Erythroblast (primary cell): ENCODE measurements around the gene ARAP3.

Source experiments
- DNase-seq, 2 experiments: peaks; one replicate each; lab custom pipeline; 2025; lab: John Stamatoyannopoulos, UW
- GATA1 ChIP-seq: IDR thresholded peaks from 2 replicates; pipeline ENCODE4 v1.6.1; 2011; ENCODE audit warnings: low read depth, mild to moderate bottlenecking, control low read depth, low read length, moderate library complexity
- POLR2A ChIP-seq: IDR thresholded peaks from 2 replicates; pipeline ENCODE4 v1.6.1; 2011; ENCODE audit warnings: mild to moderate bottlenecking, low read length

The ARAP3 gene

DNA sequence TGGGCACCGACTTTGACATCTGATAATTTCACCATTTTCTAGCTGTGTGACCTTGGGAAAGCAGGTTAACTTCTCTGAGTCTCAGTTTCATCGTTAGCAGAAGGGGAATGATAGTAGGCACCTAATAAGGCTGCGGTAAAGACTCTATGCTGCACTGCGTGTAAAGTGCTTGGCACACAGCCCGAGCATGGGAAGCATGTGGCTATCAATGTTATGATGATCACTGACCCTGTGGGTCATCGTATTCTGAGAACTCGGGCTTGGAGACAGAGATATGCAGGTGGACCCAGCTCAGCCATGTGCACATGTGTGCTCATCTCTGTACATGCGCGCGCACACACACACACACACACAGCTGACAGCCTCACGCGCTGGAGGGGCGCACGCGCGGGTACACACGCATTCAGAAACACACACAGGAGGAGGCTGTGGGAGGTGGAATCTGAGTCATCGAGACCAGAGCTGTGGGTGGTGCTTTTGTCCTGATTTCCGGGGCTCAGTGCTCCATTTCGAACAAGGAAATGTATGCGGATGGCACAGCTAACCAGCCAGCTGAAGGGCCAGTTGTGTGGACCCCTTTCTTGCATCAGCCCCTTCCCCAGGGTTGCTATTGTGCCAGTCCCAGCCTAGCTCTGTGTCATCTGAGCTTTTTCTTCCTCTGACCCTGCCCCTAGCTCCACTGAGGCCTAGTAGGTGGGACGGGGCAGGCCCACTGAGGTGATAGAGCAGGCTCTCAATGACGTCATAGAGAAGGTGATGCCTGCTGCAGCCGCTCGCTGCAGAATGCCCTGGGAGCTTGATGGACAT lies 11.1 kb upstream of the ARAP3 start:
- no peak for TF ChIP-seq POLR2A
- no peak for TF ChIP-seq GATA1
- DNase-seq, result no peak

DNA sequence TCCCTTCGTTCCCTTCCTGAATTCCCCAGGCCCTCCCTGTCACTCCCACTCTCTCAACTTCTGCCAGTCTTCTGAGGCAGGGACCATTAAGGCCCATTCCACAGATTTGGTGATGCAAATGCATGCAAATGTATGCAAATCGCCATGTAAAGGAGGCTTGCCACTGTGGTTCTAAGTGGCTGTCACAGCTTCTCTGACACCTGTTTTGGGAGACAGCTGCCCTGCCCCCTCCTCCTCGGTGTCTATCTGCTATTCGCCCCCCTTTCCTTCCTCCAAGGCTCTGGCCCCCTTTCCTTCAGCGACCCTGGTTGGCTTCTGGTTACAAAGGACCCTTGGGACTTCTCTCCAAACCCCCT lies 10.5 kb upstream of the ARAP3 start:
- TF ChIP-seq GATA1, result no peak
- TF ChIP-seq POLR2A, result no peak

DNA sequence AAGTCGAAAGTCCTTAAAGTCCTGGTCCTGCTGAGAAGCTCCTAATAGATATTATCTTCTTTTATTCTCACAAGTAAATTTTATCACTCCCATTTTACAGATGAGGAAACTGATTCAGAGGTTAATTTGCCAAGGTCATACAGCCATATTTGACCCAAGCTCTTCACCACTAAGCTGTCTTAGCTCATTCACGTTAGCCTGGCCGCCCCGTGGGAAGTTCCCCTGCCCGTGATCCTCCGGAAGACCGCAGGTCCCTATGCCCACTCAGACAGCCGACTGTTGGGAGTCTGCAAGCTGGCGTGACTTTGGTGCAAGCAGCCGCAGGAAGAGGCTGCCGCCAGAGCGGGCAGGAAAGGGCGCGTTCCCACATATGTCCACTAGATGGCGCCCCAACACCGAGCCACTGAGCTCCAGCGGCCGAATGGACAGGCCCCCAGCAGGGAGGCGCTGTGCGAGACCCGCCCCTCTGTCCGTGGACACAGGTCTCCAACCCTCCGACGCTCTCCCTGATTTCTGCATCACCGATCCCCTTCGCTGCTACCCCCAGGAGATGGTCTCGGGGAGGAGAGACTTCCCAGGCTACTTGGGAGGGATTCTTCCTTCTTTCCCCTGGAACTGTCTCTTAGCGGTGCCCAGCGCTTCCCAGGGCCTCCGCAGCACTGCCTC lies 10.0 kb upstream of the ARAP3 start:
- DNase-seq, result peak; percentile 80 to 89
- TF ChIP-seq POLR2A (no peak), GATA1 (no peak)

More for the DNA sequence above, 10.5 kb upstream of the ARAP3 start:
- DNase-seq, result no peak

DNA sequence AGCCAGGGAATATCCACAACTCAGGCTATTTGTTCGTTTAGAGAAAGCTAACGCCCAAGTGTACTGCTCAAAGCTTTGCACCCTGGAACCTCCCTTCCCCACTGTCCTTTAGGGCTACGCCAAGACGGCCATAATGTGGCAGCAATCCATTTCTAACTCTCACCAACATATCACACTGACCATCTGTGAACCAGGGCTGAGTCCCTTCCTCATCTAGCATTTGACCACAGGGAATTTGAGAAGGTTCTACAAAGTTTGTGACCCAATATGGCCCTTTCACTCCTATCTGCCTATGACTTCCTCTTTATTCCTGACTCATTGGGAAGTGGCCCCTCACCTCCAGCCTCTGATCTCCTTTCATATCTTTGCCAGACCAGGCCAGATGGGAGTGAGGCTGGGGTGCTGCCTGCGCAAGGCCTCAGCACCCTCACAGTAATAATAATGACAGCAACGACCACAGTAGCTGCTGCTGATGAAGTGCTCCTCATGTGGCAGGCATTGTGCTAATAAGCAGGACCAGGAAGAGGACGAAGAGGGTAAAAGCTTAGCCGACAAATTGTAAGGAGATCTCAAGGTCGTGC lies 9.3 kb upstream of the ARAP3 start:
- DNase-seq, result peak in 1 of 2 experiments; percentile 37
- TF ChIP-seq POLR2A (no peak), GATA1 (no peak)

DNA sequence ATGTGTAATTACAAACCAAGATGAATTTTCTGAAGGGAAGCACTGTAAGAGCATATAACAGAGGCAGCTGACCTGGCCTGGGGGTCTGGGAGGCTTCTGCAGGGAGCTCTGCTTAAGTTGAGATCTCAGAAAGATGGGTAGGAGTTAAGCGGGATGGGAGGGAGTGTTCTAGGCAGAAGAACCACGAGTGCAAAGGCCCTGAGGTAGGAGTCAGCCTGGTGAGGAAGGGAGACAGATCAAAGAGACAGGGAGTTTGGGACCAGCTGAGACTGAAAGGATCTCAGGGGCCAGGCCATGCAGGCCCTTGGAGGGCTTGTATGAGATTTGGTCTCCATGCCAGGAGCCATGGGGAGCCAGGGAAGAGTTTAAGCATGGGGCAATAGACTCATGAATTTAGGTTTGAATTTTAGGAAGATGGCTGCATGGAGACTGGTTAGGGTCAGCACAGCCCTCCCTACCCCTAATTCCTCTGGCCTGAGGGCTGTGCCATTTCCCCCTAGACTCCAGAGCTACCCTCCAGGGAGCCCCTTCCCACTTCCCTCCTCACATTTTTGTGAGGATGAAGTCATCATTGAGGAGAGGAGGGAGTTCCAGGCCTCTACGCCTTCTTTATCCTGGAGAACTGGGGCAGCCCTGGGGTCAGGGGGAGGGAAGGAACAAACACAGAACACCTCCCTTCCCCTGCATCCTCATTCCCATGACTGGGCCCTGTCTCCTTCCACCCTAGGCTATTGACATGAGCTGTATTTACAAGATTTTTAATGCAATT lies 4.8 kb upstream of the ARAP3 start:
- TF ChIP-seq GATA1 (no peak), POLR2A (no peak)
- DNase-seq, result no peak

DNA sequence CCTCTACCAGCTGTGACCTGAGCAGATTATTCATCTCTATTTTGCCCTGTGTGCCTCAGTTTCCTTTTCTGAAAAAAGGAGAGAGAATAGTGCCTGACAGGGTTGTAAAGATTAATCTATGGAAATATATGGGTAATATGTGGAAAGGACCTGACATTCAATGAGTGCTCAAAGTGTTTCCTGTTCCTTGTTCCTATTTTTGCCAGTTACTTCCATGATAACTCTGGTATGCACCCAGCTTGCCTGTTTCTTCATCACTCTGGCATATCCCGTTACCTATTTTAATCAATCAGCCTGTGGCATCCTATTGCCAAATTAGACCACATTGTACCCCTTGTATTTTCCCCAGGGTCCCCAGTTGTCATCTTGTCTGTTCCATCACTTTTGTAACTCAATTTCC lies 3.6 kb upstream of the ARAP3 start:
- no peak for DNase-seq
- TF ChIP-seq POLR2A, result no peak
- TF ChIP-seq GATA1, result no peak

DNA sequence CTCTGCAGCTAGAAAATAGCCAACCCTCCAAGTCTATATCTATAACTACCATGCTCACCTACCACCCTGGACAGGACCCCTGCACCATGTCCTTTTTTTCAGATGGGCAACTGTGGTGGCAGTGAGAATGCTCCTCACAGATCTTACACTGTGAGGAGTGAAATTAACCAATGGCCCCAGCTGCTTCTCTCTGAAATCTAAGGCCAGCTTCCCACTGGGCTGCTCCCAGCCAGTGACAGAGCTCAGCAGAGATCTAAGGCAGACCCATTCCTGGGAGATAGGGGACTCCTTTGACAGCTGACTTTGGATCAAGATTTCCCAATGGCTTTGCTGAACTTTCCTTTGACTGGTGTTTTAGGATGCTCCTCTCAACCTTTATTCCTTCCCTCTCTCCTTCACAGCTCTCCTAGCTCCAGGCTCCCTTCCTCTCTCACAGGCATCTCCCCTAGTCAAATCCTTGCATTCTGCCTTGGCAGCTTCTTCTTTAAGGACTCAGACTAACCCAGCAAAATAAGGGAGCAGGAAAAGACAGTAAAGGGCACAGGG lies 1.6 kb upstream of the ARAP3 start:
- DNase-seq, result no peak
- TF ChIP-seq POLR2A (no peak), GATA1 (no peak)

DNA sequence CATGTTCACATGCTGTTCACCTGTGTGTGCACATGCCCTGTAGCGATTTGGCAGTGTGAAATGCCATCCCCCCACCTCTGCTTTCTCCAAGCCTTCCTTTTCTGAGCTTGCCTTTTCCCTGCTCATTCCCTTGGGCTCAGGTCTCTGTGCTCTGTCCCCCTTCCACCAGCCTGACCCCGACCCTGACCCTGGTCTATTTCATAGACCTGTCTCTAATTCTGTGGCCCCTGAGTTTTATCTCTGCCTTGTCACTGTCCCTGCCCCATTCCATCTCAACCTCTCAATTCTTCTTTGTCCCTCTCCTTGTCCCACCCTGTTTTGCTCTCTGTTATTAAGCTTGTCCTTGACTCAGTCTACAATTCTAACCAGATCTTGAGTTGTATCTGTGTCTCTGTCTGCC lies 735 bp downstream of the ARAP3 start:
- TF ChIP-seq GATA1 (no peak), POLR2A (no peak)
- no peak for DNase-seq

DNA sequence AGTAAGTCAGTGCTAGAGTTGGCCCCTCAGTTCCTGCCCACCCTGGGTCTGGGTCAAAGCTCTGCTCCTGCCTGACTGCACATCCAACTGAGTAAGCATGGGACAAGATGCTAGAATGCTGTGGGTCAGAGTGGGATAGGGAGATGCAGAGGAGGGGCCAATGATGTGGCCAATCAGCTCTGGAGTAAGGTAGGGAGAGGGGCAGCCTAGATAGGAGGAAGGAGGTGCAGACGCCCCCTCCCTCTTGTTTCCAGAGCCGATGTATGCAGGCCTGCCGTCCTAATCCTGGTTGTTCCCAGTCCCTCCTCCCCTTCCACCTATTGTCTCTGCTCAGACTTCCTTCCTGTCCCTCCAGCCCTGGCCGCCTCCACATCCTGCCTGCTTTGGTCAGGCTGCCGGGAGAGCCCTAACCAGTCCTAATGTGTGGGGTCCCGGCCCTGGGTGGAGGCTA lies 1.3 kb downstream of the ARAP3 start:
- TF ChIP-seq GATA1, result no peak
- no peak for TF ChIP-seq POLR2A
- no peak for DNase-seq

DNA sequence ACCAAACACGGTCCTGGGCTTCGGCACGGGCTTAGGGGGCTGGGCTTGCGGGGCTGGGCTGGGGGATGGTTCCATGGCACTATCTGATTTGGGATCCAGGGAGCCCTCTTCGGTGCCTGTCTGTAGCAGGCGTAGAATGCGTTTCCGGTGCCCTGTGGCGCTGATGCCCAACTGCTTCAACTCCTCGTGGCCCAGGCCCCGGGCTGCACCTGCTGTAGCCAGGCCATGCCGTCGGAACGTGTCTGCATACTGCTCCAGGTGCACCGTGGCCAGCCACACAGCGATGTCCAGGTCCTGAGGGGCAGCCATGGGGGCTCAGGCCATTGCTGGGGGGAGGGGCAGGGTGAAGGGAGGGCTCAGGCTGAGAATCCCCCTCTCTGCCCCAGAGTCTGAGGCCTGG lies 1.9 kb downstream of the ARAP3 start:
- DNase-seq, result no peak

DNA sequence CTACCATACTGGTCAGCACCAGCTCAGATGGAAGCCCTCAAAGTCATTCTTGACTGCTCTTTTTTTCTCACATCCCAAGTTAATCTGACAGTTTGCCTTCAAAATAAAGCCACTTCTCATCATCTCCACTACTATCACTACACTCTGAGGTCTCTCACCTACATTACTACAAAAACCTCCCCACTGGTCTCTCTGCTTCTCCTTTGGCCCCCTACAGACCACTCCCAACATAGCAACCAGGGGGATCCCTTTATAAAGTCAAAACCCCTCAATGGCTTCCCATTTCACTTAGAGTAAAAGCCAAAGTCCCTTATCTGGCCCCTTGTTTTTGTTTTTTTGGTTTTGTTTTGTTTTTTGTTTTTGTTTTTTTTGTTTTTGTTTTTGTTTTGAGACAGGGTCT lies 4.6 kb downstream of the ARAP3 start:
- TF ChIP-seq GATA1 (no peak), POLR2A (no peak)
- peak in 1 of 2 experiments; percentile 8 for DNase-seq

More for the DNA sequence above, 1.9 kb downstream of the ARAP3 start:
- TF ChIP-seq GATA1 (no peak), POLR2A (no peak)

DNA sequence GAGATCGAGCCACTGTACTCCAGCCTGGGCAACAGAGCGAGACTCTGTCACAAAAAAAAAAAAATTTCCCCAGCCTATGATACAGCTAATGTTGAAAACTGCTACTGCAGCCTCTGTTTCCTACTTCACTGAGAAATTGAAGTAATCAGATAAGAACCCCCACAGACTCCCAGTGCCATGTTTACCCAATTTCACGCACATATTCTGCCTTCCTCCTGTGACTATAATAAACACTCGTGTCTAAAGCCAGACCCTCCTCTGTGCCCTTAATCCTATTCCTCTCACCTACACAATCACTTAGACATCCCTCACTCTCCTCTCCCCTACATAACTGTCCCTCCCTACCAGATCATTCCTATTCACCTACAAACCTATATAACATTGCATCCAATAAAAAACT lies 6.4 kb downstream of the ARAP3 start:
- TF ChIP-seq POLR2A, result no peak
- TF ChIP-seq GATA1, result no peak
- no peak for DNase-seq

DNA sequence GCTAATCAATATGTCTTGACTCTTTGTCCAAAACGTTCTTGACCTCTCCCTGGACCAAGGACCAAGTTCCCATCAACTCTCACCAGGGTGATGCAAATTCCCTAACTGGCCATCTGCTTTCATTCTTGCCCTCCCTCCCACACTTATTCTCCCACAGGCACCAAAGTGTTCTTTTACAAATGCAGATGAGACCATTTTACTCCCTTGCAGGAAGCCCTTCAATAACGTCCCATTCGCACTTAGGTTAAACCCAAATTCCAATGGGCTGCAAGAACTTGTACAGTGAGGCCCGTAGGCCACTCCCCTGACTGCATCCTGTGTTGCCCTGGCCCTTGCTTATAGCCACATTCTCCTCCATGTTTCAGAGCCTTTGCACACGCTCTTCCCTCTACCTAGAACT lies 7.3 kb downstream of the ARAP3 start:
- TF ChIP-seq POLR2A (no peak), GATA1 (no peak)
- no peak for DNase-seq
